ENCODE results near the gene CCDC87.

DNA sequence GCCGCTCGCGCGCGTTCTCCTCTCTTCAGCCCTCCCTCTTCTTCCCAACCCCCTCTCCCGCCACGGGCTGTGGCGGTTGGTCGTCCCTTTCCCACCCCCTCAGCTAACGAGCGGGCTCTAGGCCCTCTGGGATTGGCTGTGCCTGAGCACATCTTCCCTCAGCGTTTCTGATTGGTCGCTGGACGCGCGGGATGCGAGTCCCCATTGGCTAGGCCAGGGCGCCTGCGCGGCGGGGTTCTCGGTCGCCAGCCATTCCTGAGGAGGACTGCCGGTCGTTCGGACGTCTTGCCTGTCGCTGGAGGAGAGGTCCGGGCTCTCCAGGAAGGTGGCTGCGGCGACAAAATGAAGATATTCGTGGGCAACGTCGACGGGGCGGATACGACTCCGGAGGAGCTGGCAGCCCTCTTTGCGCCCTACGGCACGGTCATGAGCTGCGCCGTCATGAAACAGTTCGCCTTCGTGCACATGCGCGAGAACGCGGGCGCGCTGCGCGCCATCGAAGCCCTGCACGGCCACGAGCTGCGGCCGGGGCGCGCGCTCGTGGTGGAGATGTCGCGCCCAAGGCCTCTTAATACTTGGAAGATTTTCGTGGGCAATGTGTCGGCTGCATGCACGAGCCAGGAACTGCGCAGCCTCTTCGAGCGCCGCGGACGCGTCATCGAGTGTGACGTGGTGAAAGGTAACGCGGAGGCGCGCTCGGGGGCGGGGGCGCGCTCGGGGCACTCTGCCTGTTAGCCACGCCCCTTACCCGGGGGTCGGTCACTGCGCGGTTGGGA lies 23.7 kb upstream of the CCDC87 start, which contains the start of gene RBM14:
- TF ChIP-seq, protein P1, sequence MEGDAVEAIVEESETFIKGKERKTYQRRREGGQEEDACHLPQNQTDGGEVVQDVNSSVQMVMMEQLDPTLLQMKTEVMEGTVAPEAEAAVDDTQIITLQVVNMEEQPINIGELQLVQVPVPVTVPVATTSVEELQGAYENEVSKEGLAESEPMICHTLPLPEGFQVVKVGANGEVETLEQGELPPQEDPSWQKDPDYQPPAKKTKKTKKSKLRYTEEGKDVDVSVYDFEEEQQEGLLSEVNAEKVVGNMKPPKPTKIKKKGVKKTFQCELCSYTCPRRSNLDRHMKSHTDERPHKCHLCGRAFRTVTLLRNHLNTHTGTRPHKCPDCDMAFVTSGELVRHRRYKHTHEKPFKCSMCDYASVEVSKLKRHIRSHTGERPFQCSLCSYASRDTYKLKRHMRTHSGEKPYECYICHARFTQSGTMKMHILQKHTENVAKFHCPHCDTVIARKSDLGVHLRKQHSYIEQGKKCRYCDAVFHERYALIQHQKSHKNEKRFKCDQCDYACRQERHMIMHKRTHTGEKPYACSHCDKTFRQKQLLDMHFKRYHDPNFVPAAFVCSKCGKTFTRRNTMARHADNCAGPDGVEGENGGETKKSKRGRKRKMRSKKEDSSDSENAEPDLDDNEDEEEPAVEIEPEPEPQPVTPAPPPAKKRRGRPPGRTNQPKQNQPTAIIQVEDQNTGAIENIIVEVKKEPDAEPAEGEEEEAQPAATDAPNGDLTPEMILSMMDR (conservative IDR thresholded peaks at IDR 0.05 in 1 of 2, IDR thresholded peaks at IDR 0.05 in 1 of 2; ENCODE audit: extremely low read depth in 1 of 2, insufficient read depth in 1 of 2, low read depth in 1 of 2, low read length in 2 of 2), result no peak
- TF ChIP-seq EZH2 (IDR thresholded peaks at IDR 0.05; ENCODE audit: borderline replicate concordance, low read length), result no peak

Measured in mammary epithelial cell (primary cell).